PC-9 (cell line): ENCODE data around the gene CHAC2. TPM values are rescaled to one million over a fixed set of nuclear protein-coding genes. Genes with fewer than 3 reads are reported as not detected.

Experiments used
- BruUV-seq: library from RNA; stranded (reverse); fragments of 400-500 nt; replicated peaks from 2 replicates; lab custom pipeline; 2021; lab: Mats Ljungman, UMichigan
- CTCF ChIA-PET: fragments of 300-600 bp; sonication (Branson Sonifier 250); formaldehyde crosslinking; loops from one replicate; lab custom pipeline; 2022; ENCODE audit warnings: antibody characterized with exemption; lab: Charles Lee
- POLR2A ChIA-PET: fragments of 300-600 bp; sonication (Branson Sonifier 250); formaldehyde crosslinking; loops from one replicate; lab custom pipeline; 2022; ENCODE audit warnings: antibody characterized with exemption; ENCODE audit not compliant: unreplicated experiment; lab: Charles Lee
- DNase-seq, 2 experiments: peaks; one replicate each; pipeline versions ENCODE4 v3.0.0 to v3.0.0-alpha.2; 2015 to 2022; ENCODE audit warnings: mixed read lengths in 1 of 2
- H2AFZ ChIP-seq: fragments of 200-600 bp; sonication (generic); 2 replicates; pipeline ENCODE4 v1.8.1; 2017; ENCODE audit warnings: antibody characterized with exemption
- H3F3A ChIP-seq: fragments of 200-600 bp; sonication (generic); 2 replicates; pipeline ENCODE4 v1.8.1; 2017; ENCODE audit warnings: antibody characterized with exemption, mild to moderate bottlenecking, low read depth; ENCODE audit not compliant: insufficient read depth
- H3K27ac ChIP-seq: fragments of 200-600 bp; sonication (generic); 2 replicates; pipeline ENCODE4 v1.6.1; 2016; ENCODE audit warnings: mixed run types
- H3K27me3 ChIP-seq: fragments of 200-600 bp; sonication (generic); 2 replicates; pipeline ENCODE4 v1.6.1; 2016; ENCODE audit warnings: low read depth, mixed run types; ENCODE audit not compliant: insufficient read depth
- H3K36me3 ChIP-seq: fragments of 200-600 bp; sonication (generic); 2 replicates; pipeline ENCODE4 v1.6.1; 2016; ENCODE audit warnings: low read depth, mixed run types
- H3K4me1 ChIP-seq: fragments of 200-600 bp; sonication (generic); replicated peaks from 2 replicates; pipeline ENCODE4 v1.6.1; 2016; ENCODE audit warnings: mixed run types; ENCODE audit not compliant: insufficient read depth
- H3K4me2 ChIP-seq: fragments of 200-600 bp; sonication (generic); 2 replicates; pipeline ENCODE4 v1.6.1; 2017; ENCODE audit warnings: mixed run types
- H3K4me3 ChIP-seq: fragments of 200-600 bp; sonication (generic); 2 replicates; pipeline ENCODE4 v1.6.1; 2016; ENCODE audit warnings: mixed run types
- H3K79me2 ChIP-seq: fragments of 200-600 bp; sonication (generic); 2 replicates; pipeline ENCODE4 v1.6.1; 2017; ENCODE audit warnings: low read depth, mixed run types
- H3K9me2 ChIP-seq: fragments of 200-600 bp; sonication (generic); 2 replicates; pipeline ENCODE4 v1.8.1; 2017; ENCODE audit warnings: mild to moderate bottlenecking; ENCODE audit not compliant: insufficient read depth
- H3K9me3 ChIP-seq: fragments of 200-600 bp; sonication (generic); 2 replicates; pipeline ENCODE4 v1.8.1; 2016; ENCODE audit warnings: low read depth; ENCODE audit not compliant: insufficient read depth
- H4K20me1 ChIP-seq: fragments of 200-600 bp; sonication (generic); 2 replicates; pipeline ENCODE4 v1.8.1; 2017; ENCODE audit not compliant: insufficient read depth
- CTCF ChIP-seq: fragments of 200-600 bp; sonication (generic); conservative IDR thresholded peaks from 2 replicates; pipeline ENCODE4 v1.6.1; 2017; ENCODE audit warnings: mixed run types, antibody characterized with exemption, mild to moderate bottlenecking, moderate library complexity
- EZH2 ChIP-seq: fragments of 200-600 bp; sonication (generic); IDR thresholded peaks from 2 replicates; pipeline ENCODE4 v1.8.0; 2017; ENCODE audit warnings: antibody characterized with exemption, low read depth
- intact Hi-C: fragments of 100-400 bp; cut with micrococcal nuclease; formaldehyde crosslinking; loops from one replicate; pipeline ENCODE4 v1.10.0; 2022; ENCODE audit not compliant: unreplicated experiment
- total RNA-seq: library from RNA; stranded (reverse); gene quantifications from 2 replicates; pipeline ENCODE4 v1.2.3, GENCODE V29; 2021

The CHAC2 gene
- total RNA-seq, 1 experiment from 2014 or later = 5.0 TPM

- H3K27ac ChIP-seq = no peak overlapping the region
- CTCF ChIA-PET = no interaction called here
- no TSS peak for BruUV-seq
- DNase-seq = no peak
- H2AFZ ChIP-seq = no peak overlapping the region
- POLR2A ChIA-PET = no interaction called here
- H3K4me3 ChIP-seq = no peak overlapping the region
- intact Hi-C loops = no loop called here
- H3K9me2 ChIP-seq = no peaks in the 10 kb centered on the region
- TF ChIP-seq CTCF (no peak), EZH2 (no peak)
- H3K9me3 ChIP-seq = no peaks in the 10 kb centered on the region
- no peaks in the 10 kb centered on the region for H3K36me3 ChIP-seq
- H3K27me3 ChIP-seq = no peaks in the 10 kb centered on the region
- no peaks in the 10 kb centered on the region for H3F3A ChIP-seq
- no peaks in the 10 kb centered on the region for H3K79me2 ChIP-seq
- H3K4me2 ChIP-seq = no peak overlapping the region
- no peaks in the 10 kb centered on the region for H3K4me1 ChIP-seq
- H4K20me1 ChIP-seq = no peaks in the 10 kb centered on the region
Measured at GRCh38 chr2:53725662-53726061, 41.9 kb upstream of the CHAC2 start.

- no peaks in the 10 kb centered on the region for H3K27me3 ChIP-seq
- DNase-seq = no peak
- CTCF ChIA-PET = no interaction called here
- no peak overlapping the region for H2AFZ ChIP-seq
- TF ChIP-seq CTCF = no peak
- no peak for TF ChIP-seq EZH2
- no peaks in the 10 kb centered on the region for H3K4me1 ChIP-seq
- H3K79me2 ChIP-seq = no peaks in the 10 kb centered on the region
- no peak overlapping the region for H3K27ac ChIP-seq
- H4K20me1 ChIP-seq = no peaks in the 10 kb centered on the region
- intact Hi-C loops = no loop called here
- no peaks in the 10 kb centered on the region for H3K9me2 ChIP-seq
- BruUV-seq = no TSS peak
- no peaks in the 10 kb centered on the region for H3K9me3 ChIP-seq
- H3F3A ChIP-seq = no peaks in the 10 kb centered on the region
- no peak overlapping the region for H3K4me2 ChIP-seq
- H3K4me3 ChIP-seq = no peak overlapping the region
- POLR2A ChIA-PET = no interaction called here
- peaks cover 3% of the 10 kb centered on the region; the same call in 1 of the 2 replicates for H3K36me3 ChIP-seq
Measured at GRCh38 chr2:53727921-53728320, 39.7 kb upstream of the CHAC2 start.

- H3K27me3 ChIP-seq = no peaks in the 10 kb centered on the region
- intact Hi-C loops = no loop called here
- no peak overlapping the region for H3K27ac ChIP-seq
- no peak overlapping the region for H2AFZ ChIP-seq
- no peaks in the 10 kb centered on the region for H3K79me2 ChIP-seq
- no peaks in the 10 kb centered on the region for H3K9me2 ChIP-seq
- no peak for TF ChIP-seq CTCF
- TF ChIP-seq EZH2 = no peak
- POLR2A ChIA-PET = no interaction called here
- peaks cover 5% of the 10 kb centered on the region; the same call in 1 of the 2 replicates for H3K36me3 ChIP-seq
- no TSS peak for BruUV-seq
- H3K4me3 ChIP-seq = no peak overlapping the region
- H3K9me3 ChIP-seq = no peaks in the 10 kb centered on the region
- H3F3A ChIP-seq = no peaks in the 10 kb centered on the region
- H4K20me1 ChIP-seq = no peaks in the 10 kb centered on the region
- H3K4me1 ChIP-seq = no peaks in the 10 kb centered on the region
- H3K4me2 ChIP-seq = no peak overlapping the region
- CTCF ChIA-PET = interaction anchor here (0.6 kb wide), 1 partner anchor 33 kb away, joined by 3 read pairs; no protein-coding TSS in a partner anchor
- DNase-seq = no peak
Measured at GRCh38 chr2:53729143-53729762, 38.4 kb upstream of the CHAC2 start.
